Measurements from ENCODE around the gene MDN1.
A peak's percentile ranks its signal among the peaks of the same experiment; 100 is the strongest.

Gene MDN1

DNA sequence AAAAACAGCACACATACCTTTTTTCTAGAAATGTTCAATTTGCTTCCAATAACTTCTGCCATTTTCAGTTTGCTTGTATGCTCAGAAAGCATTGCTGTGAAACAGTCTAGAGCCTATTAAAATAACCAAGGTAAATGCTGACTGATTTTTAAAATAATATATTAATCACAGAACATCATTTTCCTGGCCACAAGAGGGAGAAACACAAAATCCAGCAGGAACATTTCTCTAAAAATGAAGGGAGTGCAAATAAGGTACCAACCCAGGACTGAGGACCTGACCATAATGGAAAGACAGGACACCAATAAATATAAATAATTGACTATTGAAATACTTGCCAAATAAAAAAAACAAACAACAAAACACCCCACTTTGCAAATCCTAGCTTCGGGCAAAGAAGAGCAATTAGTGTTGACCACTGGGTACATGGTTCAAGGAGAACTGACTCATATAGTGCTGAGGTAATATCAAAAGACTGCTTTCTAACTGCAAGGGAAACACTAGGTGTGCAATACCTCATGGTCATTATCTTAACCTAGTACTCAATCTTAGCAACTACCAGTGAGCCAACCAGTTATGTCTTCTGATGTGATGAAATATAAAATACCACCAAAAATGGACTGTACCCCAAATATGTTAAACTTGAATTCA is 42.9 kb downstream of the MDN1 start:
- Histone ChIP-seq H3K4me2 (ENCODE audit: low read length) (no peak overlapping the region), H3K9ac (ENCODE audit: low read length) (no peak overlapping the region), H2BK5ac (ENCODE audit: low read depth, low read length, poor library complexity) (no peak overlapping the region), H4K8ac (ENCODE audit: low read depth, low read length) (no peak overlapping the region), H3K9me3 (ENCODE audit: insufficient read depth, low read depth, low read length) (no peaks in the 10 kb centered on the region), H4K12ac (ENCODE audit: low read depth, low read length) (no peak overlapping the region), H4K91ac (ENCODE audit: low read depth, low read length) (no peak overlapping the region), H3K4ac (ENCODE audit: low read depth, low read length) (no peak overlapping the region), H2AFZ (ENCODE audit: insufficient read depth, low read length, poor library complexity) (no peak overlapping the region), H3K79me2 (ENCODE audit: control insufficient read depth, insufficient read depth, low read length, poor library complexity) (no peaks in the 10 kb centered on the region), H2BK12ac (ENCODE audit: low read length) (no peak overlapping the region), H3K23ac (ENCODE audit: low read length) (no peak overlapping the region), H3K4me1 (ENCODE audit: control insufficient read depth in 1 of 2, insufficient read depth in 2 of 2, low read length in 2 of 2) (no peaks in the 10 kb centered on the region), H3K4me3 (ENCODE audit: low read depth, low read length) (no peak overlapping the region), H3K14ac (ENCODE audit: low read length) (no peak overlapping the region), H3K18ac (ENCODE audit: low read length) (no peak overlapping the region), H3K27ac (ENCODE audit: low read depth, low read length) (no peak overlapping the region), H3K79me1 (ENCODE audit: low read length) (no peaks in the 10 kb centered on the region), H2AK5ac (ENCODE audit: low read length) (no peak overlapping the region), H3K36me3 (ENCODE audit: control insufficient read depth in 1 of 2, insufficient read depth in 2 of 2, low read length in 2 of 2) (peaks cover 13 to 14% of the 10 kb centered on the region in 2 experiments), H3K27me3 (ENCODE audit: insufficient read depth, low read length) (no peaks in the 10 kb centered on the region), H2BK120ac (ENCODE audit: insufficient read depth, low read length, poor library complexity) (no peak overlapping the region)
- no peak for DNase-seq
- WGBS (ENCODE audit: extremely low coverage, insufficient coverage, insufficient read length) = no CpG with 5 or more reads among the region's 1 CpG

DNA sequence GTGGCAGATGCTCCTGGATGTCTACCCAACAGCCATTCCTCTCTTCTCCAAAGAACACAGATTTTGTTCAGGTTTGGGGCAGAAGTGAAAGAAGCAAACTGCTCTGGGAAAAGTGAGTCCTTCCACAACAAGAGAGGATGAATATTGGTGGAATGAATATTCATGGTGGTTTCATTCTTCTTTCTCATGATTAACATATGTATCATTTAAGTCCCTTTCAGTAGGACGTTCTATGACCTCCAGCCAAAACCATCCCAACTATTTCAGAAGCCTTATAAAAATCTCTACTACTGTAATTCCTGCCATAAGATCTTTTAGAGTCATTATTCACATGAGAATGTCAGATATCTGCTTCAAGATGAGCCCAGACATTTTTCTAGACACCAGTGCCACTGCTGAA is 44.4 kb downstream of the MDN1 start:
- H2BK120ac ChIP-seq (ENCODE audit: insufficient read depth, low read length, poor library complexity) = no peak overlapping the region
- H4K91ac ChIP-seq (ENCODE audit: low read depth, low read length) = no peak overlapping the region
- no peak overlapping the region for H3K14ac ChIP-seq (ENCODE audit: low read length)
- no peak overlapping the region for H4K12ac ChIP-seq (ENCODE audit: low read depth, low read length)
- H3K18ac ChIP-seq (ENCODE audit: low read length) = no peak overlapping the region
- no peak overlapping the region for H2BK5ac ChIP-seq (ENCODE audit: low read depth, low read length, poor library complexity)
- no peak overlapping the region for H2AK5ac ChIP-seq (ENCODE audit: low read length)
- no peak overlapping the region for H2AFZ ChIP-seq (ENCODE audit: insufficient read depth, low read length, poor library complexity)
- no peak overlapping the region for H3K9ac ChIP-seq (ENCODE audit: low read length)
- no peak overlapping the region for H3K23ac ChIP-seq (ENCODE audit: low read length)
- H3K4ac ChIP-seq (ENCODE audit: low read depth, low read length) = no peak overlapping the region
- H3K27me3 ChIP-seq (ENCODE audit: insufficient read depth, low read length) = no peaks in the 10 kb centered on the region
- no peak overlapping the region for H3K27ac ChIP-seq (ENCODE audit: low read depth, low read length)
- no CpG with 5 or more reads among the region's 1 CpG for WGBS (ENCODE audit: extremely low coverage, insufficient coverage, insufficient read length)
- H3K4me1 ChIP-seq (ENCODE audit: control insufficient read depth in 1 of 2, insufficient read depth in 2 of 2, low read length in 2 of 2) = no peaks in the 10 kb centered on the region
- H3K79me2 ChIP-seq (ENCODE audit: control insufficient read depth, insufficient read depth, low read length, poor library complexity) = no peaks in the 10 kb centered on the region
- no peak overlapping the region for H4K8ac ChIP-seq (ENCODE audit: low read depth, low read length)
- H3K4me3 ChIP-seq (ENCODE audit: low read depth, low read length) = no peak overlapping the region
- no peaks in the 10 kb centered on the region for H3K79me1 ChIP-seq (ENCODE audit: low read length)
- H2BK12ac ChIP-seq (ENCODE audit: low read length) = no peak overlapping the region
- peaks cover 12 to 18% of the 10 kb centered on the region in 2 experiments for H3K36me3 ChIP-seq (ENCODE audit: control insufficient read depth in 1 of 2, insufficient read depth in 2 of 2, low read length in 2 of 2)
- H3K4me2 ChIP-seq (ENCODE audit: low read length) = no peak overlapping the region
- H3K9me3 ChIP-seq (ENCODE audit: insufficient read depth, low read depth, low read length) = no peaks in the 10 kb centered on the region
- peak; percentile 1 to 48 for DNase-seq

DNA sequence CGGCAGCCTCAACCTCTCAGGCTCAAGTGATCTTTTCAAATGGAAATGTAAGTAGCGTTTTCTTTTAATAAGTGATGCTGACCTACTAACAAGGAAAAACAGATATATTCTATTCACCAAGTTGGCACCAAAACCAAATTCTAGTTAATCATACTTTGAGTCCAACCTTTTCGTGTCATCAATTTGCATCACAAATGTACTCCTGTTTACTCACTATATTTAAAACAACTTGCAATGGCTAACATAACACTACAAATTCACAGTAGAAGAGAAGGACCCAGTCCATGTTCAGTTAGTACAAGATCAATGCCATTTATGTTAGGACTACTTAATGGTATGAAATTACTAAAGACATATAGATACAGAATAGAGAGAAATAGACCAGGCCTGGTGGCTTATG is 50.0 kb downstream of the MDN1 start:
- H3K9me3 ChIP-seq (ENCODE audit: insufficient read depth, low read depth, low read length) = no peaks in the 10 kb centered on the region
- no peak overlapping the region for H3K4me3 ChIP-seq (ENCODE audit: low read depth, low read length)
- no peak overlapping the region for H4K91ac ChIP-seq (ENCODE audit: low read depth, low read length)
- no peak overlapping the region for H2AK5ac ChIP-seq (ENCODE audit: low read length)
- H3K27me3 ChIP-seq (ENCODE audit: insufficient read depth, low read length) = no peaks in the 10 kb centered on the region
- no CpG with 5 or more reads among the region's 3 CpGs for WGBS (ENCODE audit: extremely low coverage, insufficient coverage, insufficient read length)
- DNase-seq = no peak
- H3K18ac ChIP-seq (ENCODE audit: low read length) = no peak overlapping the region
- no peak overlapping the region for H4K12ac ChIP-seq (ENCODE audit: low read depth, low read length)
- no peak overlapping the region for H2BK120ac ChIP-seq (ENCODE audit: insufficient read depth, low read length, poor library complexity)
- H2BK5ac ChIP-seq (ENCODE audit: low read depth, low read length, poor library complexity) = no peak overlapping the region
- H2AFZ ChIP-seq (ENCODE audit: insufficient read depth, low read length, poor library complexity) = no peak overlapping the region
- no peak overlapping the region for H2BK12ac ChIP-seq (ENCODE audit: low read length)
- H3K27ac ChIP-seq (ENCODE audit: low read depth, low read length) = no peak overlapping the region
- H3K14ac ChIP-seq (ENCODE audit: low read length) = no peak overlapping the region
- H3K36me3 ChIP-seq (ENCODE audit: control insufficient read depth in 1 of 2, insufficient read depth in 2 of 2, low read length in 2 of 2) = peaks cover 23 to 26% of the 10 kb centered on the region in 2 experiments
- H3K4me2 ChIP-seq (ENCODE audit: low read length) = no peak overlapping the region
- H3K79me1 ChIP-seq (ENCODE audit: low read length) = no peaks in the 10 kb centered on the region
- H3K4ac ChIP-seq (ENCODE audit: low read depth, low read length) = no peak overlapping the region
- no peaks in the 10 kb centered on the region for H3K4me1 ChIP-seq (ENCODE audit: control insufficient read depth in 1 of 2, insufficient read depth in 2 of 2, low read length in 2 of 2)
- H3K23ac ChIP-seq (ENCODE audit: low read length) = no peak overlapping the region
- H3K9ac ChIP-seq (ENCODE audit: low read length) = no peak overlapping the region
- H4K8ac ChIP-seq (ENCODE audit: low read depth, low read length) = no peak overlapping the region
- H3K79me2 ChIP-seq (ENCODE audit: control insufficient read depth, insufficient read depth, low read length, poor library complexity) = no peaks in the 10 kb centered on the region

DNA sequence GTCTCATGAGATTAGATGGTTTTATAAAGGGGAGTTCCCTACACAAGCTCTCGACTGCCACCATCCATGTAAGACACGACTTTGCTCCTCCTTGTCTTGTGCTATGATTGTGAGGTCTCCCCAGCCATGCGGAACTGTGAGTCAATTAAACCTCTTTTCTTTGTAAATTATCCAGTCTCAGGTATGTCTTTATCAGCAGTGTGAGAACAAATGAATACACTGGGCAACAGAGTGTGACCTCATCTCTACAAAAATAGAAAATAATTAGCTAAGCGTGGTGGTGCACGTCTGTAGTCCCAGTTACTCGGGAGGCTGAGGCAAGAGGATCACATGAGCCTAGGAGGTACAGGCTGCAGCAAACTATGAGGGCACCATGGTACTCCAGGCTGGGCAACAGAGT is 51.3 kb downstream of the MDN1 start:
- Histone ChIP-seq H3K79me1 (ENCODE audit: low read length) (no peaks in the 10 kb centered on the region), H3K36me3 (ENCODE audit: control insufficient read depth in 1 of 2, insufficient read depth in 2 of 2, low read length in 2 of 2) (peaks cover 23 to 24% of the 10 kb centered on the region in 2 experiments), H3K4me1 (ENCODE audit: control insufficient read depth in 1 of 2, insufficient read depth in 2 of 2, low read length in 2 of 2) (no peaks in the 10 kb centered on the region), H3K27me3 (ENCODE audit: insufficient read depth, low read length) (no peaks in the 10 kb centered on the region), H3K4me2 (ENCODE audit: low read length) (no peak overlapping the region), H3K79me2 (ENCODE audit: control insufficient read depth, insufficient read depth, low read length, poor library complexity) (no peaks in the 10 kb centered on the region), H3K9ac (ENCODE audit: low read length) (no peak overlapping the region), H4K91ac (ENCODE audit: low read depth, low read length) (no peak overlapping the region), H2BK120ac (ENCODE audit: insufficient read depth, low read length, poor library complexity) (no peak overlapping the region), H3K23ac (ENCODE audit: low read length) (no peak overlapping the region), H3K4ac (ENCODE audit: low read depth, low read length) (no peak overlapping the region), H2AK5ac (ENCODE audit: low read length) (no peak overlapping the region), H3K27ac (ENCODE audit: low read depth, low read length) (no peak overlapping the region), H3K9me3 (ENCODE audit: insufficient read depth, low read depth, low read length) (no peaks in the 10 kb centered on the region), H4K8ac (ENCODE audit: low read depth, low read length) (no peak overlapping the region), H3K18ac (ENCODE audit: low read length) (no peak overlapping the region), H3K4me3 (ENCODE audit: low read depth, low read length) (no peak overlapping the region), H2AFZ (ENCODE audit: insufficient read depth, low read length, poor library complexity) (no peak overlapping the region), H2BK5ac (ENCODE audit: low read depth, low read length, poor library complexity) (no peak overlapping the region), H2BK12ac (ENCODE audit: low read length) (no peak overlapping the region), H4K12ac (ENCODE audit: low read depth, low read length) (no peak overlapping the region), H3K14ac (ENCODE audit: low read length) (no peak overlapping the region)
- DNase-seq = no peak
- no CpG with 5 or more reads among the region's 6 CpGs for WGBS (ENCODE audit: extremely low coverage, insufficient coverage, insufficient read length)

All from trophoblast cell (in vitro differentiated cells and primary cell).